Body of pancreas (tissue), 4 donors: ENCODE results near the gene TBC1D14. TPM values are rescaled to one million over a fixed set of nuclear protein-coding genes. Genes with fewer than 3 reads are reported as not detected.

ENCODE experiments used
- ATAC-seq: fragments of 150-250 bp; one replicate; pipeline ENCODE4 v1.9.1; 2016
- DNase-seq, 4 donors: peaks; one replicate each; pipeline ENCODE4 v3.0.0-alpha.2; 2019
- H3K27ac ChIP-seq, 4 donors: fragments of 200-600 bp; sonication (generic); 1 replicate in 3 of 4; 2 replicates in 1 of 4; pipeline versions ENCODE4 v1.5.1 to v1.6.1; 2016 to 2019; ENCODE audit warnings: mild to moderate bottlenecking in 1 of 4, mixed read lengths in 1 of 4, moderate library complexity in 1 of 4
- H3K27me3 ChIP-seq, 2 donors: fragments of 200-600 bp; sonication (generic); one replicate each; pipeline ENCODE4 v1.6.0; 2016; ENCODE audit warnings: mild to moderate bottlenecking in 1 of 2
- H3K36me3 ChIP-seq, 2 donors: fragments of 200-600 bp; sonication (generic); replicated peaks in 1 of 2; 2 replicates each; pipeline ENCODE4 v1.5.1; 2016; ENCODE audit warnings: low read depth in 2 of 2; ENCODE audit not compliant: insufficient read depth in 1 of 2
- H3K4me1 ChIP-seq: fragments of 200-600 bp; sonication (generic); one replicate; pipeline ENCODE4 v1.6.0; 2016
- H3K4me3 ChIP-seq, 2 donors: fragments of 200-600 bp; sonication (generic); 1 replicate in 1 of 2; 2 replicates in 1 of 2; pipeline ENCODE4 v1.5.1; 2016 to 2019
- H3K9me3 ChIP-seq, 3 donors: fragments of 200-600 bp; sonication (generic); 1 replicate in 2 of 3; 2 replicates in 1 of 3; pipeline ENCODE4 v1.5.1; 2016
- CTCF ChIP-seq, 7 experiments: fragments of 450-650 bp in 4 of 7; fragments of 200-600 bp in 3 of 7; sonication (generic) in 3 of 7; IDR thresholded peaks; one replicate each; pipeline ENCODE4 v1.5.1; 2016 to 2019; ENCODE audit warnings: antibody characterized with exemption in 7 of 7
- POLR2A ChIP-seq, 3 donors: fragments of 450-650 bp; IDR thresholded peaks; one replicate each; pipeline ENCODE4 v1.6.1; 2016; ENCODE audit warnings: antibody characterized with exemption in 3 of 3, mild to moderate bottlenecking in 2 of 3
- WGBS, 2 donors: methylation state at CpG; one replicate each; pipeline ENCODE4 v1.1.5; 2017; 5-methylcytosine and 5-hydroxymethylcytosine counted together
- intact Hi-C: fragments of 100-400 bp; cut with DNase I; formaldehyde crosslinking; loops from one replicate; pipeline ENCODE4 v1.15.1; 2023
- total RNA-seq, 2 donors: library from RNA; depleted of rRNA; stranded (reverse); fragments of >200 nt; gene quantifications; one replicate each; pipeline ENCODE4 v1.1.0, GENCODE V29; 2016

The TBC1D14 gene
- total RNA-seq, 2 donors from 2014 or later: 10.5 to 20.0 TPM

GRCh38 chr4:7025040-7025602 lies 115.5 kb downstream of the TBC1D14 start:
- Histone ChIP-seq H3K27me3 (no peaks in the 10 kb centered on the region), H3K36me3 (peaks cover 0 to 7% of the 10 kb centered on the region in 2 donors), H3K9me3 (no peaks in the 10 kb centered on the region), H3K4me1 (no peaks in the 10 kb centered on the region), H3K4me3 (no peak overlapping the region), H3K27ac (no peak overlapping the region)
- TF ChIP-seq POLR2A (IDR thresholded peaks at IDR 0.05): no peak
- no peak for TF ChIP-seq CTCF (IDR thresholded peaks at IDR 0.05)
- DNase-seq (no peak), ATAC-seq (no peak)
- intact Hi-C loops: no loop called here
- 87 to 88% methylated on average over 19 to 27 of the region's 28 CpGs for WGBS, 2 donors

DNA sequence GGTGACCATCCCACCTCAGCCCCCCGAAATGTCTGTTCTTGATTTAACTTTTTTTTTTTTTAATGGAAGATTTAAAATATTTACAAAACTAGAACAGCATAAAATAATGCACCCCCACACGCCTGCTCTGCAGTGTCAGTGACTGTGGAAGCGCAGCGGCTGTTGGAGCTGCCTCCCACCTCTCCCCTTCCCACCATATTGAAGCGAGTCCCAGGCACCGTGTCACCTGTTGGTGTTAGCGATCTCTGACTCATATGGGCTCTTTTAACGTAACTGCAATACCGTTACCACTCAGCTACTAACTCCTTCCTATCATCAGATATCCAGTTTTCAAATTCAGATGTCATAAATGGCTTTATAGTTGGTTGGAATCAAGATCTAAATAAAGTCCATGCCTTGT lies 116.5 kb downstream of the TBC1D14 start:
- Histone ChIP-seq H3K9me3 (no peaks in the 10 kb centered on the region), H3K27me3 (no peaks in the 10 kb centered on the region), H3K4me3 (no peak overlapping the region), H3K36me3 (peaks cover 0 to 16% of the 10 kb centered on the region in 2 donors), H3K4me1 (no peaks in the 10 kb centered on the region), H3K27ac (no peak overlapping the region)
- no peak for DNase-seq
- 94 to 95% methylated on average over 9 of the region's 9 CpGs for WGBS, 2 donors
- ATAC-seq: no peak
- TF ChIP-seq POLR2A (IDR thresholded peaks at IDR 0.05) (no peak), CTCF (IDR thresholded peaks at IDR 0.05) (no peak)
- intact Hi-C loops: no loop called here

DNA sequence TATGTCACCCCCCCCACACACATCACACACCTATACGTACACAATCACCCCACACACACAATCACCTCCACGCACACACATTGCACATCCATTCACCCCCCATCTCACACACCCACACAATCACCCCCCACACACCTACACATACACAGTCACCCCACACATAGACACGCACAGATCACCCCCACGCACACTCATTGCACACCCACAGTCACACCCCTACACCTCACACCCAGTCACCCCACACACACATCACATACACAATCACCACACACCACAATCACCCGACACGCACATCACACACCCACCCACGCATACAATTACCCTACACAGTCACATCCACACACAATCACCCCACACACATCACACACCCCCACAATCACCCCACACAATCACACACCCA lies 117.7 kb downstream of the TBC1D14 start:
- intact Hi-C loops: no loop called here

GRCh38 chr4:7027913-7028312 lies 118.3 kb downstream of the TBC1D14 start:
- intact Hi-C loops: no loop called here
- Histone ChIP-seq H3K4me3 (no peak overlapping the region), H3K4me1 (no peaks in the 10 kb centered on the region), H3K27ac (no peak overlapping the region), H3K27me3 (no peaks in the 10 kb centered on the region), H3K36me3 (peaks cover 0 to 24% of the 10 kb centered on the region in 2 donors), H3K9me3 (no peaks in the 10 kb centered on the region)
- 65 to 79% methylated on average over 5 of the region's 5 CpGs for WGBS, 2 donors
- no peak for TF ChIP-seq POLR2A (IDR thresholded peaks at IDR 0.05)
- no peak for TF ChIP-seq CTCF (IDR thresholded peaks at IDR 0.05)
- DNase-seq: no peak
- ATAC-seq: peak; percentile 12

More for the DNA sequence above, 117.7 kb downstream of the TBC1D14 start:
- 94 to 95% methylated on average over 7 of the region's 7 CpGs for WGBS, 2 donors
- Histone ChIP-seq H3K9me3 (no peaks in the 10 kb centered on the region), H3K27ac (no peak overlapping the region), H3K4me3 (no peak overlapping the region), H3K27me3 (no peaks in the 10 kb centered on the region), H3K36me3 (peaks cover 0 to 24% of the 10 kb centered on the region in 2 donors), H3K4me1 (no peaks in the 10 kb centered on the region)
- TF ChIP-seq CTCF (IDR thresholded peaks at IDR 0.05): no peak
- no peak for TF ChIP-seq POLR2A (IDR thresholded peaks at IDR 0.05)
- DNase-seq (no peak), ATAC-seq (no peak)

- H3K27ac ChIP-seq: no peak overlapping the region
- no peaks in the 10 kb centered on the region for H3K9me3 ChIP-seq
- H3K4me3 ChIP-seq: no peak overlapping the region
- ATAC-seq: no peak
- peaks cover 0 to 23% of the 10 kb centered on the region in 2 donors for H3K36me3 ChIP-seq
- TF ChIP-seq CTCF (IDR thresholded peaks at IDR 0.05) (no peak), POLR2A (IDR thresholded peaks at IDR 0.05) (no peak)
- H3K27me3 ChIP-seq: no peaks in the 10 kb centered on the region
- DNase-seq: no peak
- intact Hi-C loops: no loop called here
- WGBS, 2 donors: 94 to 96% methylated on average over 12 of the region's 12 CpGs
- H3K4me1 ChIP-seq: peaks cover 3% of the 10 kb centered on the region
Measured at GRCh38 chr4:7029212-7029611, 119.6 kb downstream of the TBC1D14 start.
